Hematopoietic multipotent progenitor cell treated with erythropoietin and hydrocortisone succinate and interleukin-3 and kit ligand, for 4 days (in vitro differentiated cells): Measurements from ENCODE around the gene ELOF1.
A peak's percentile ranks its signal among the peaks of the same experiment; 100 is the strongest.

Source experiments
- DNase-seq: peaks from one replicate; pipeline ENCODE4 v3.0.0-alpha.2; 2015

The ELOF1 gene

GRCh38 chr19:11534538-11534937 lies 24.5 kb downstream of the ELOF1 start:
- no peak for DNase-seq

- peak; percentile 95 for DNase-seq
Observed at GRCh38 chr19:11530432-11530831, 28.6 kb downstream of the ELOF1 start.

- DNase-seq = peak; percentile 99
Observed at GRCh38 chr19:11528551-11529341, 30.3 kb downstream of the ELOF1 start, which contains the start of gene ECSIT. Gene ECSIT (minus strand): TSS chr19:11529134. CDS start chr19:11519170, 9,964 bp downstream.

GRCh38 chr19:11519138-11519537 lies 39.9 kb downstream of the ELOF1 start:
- no peak for DNase-seq

- no peak for DNase-seq
Observed at GRCh38 chr19:11513946-11514345, 45.1 kb downstream of the ELOF1 start.

GRCh38 chr19:11510444-11510843 lies 48.6 kb downstream of the ELOF1 start:
- no peak for DNase-seq

GRCh38 chr19:11507370-11508078 lies 51.5 kb downstream of the ELOF1 start:
- no peak for DNase-seq

- DNase-seq = no peak
Observed at GRCh38 chr19:11506967-11507366, 52.1 kb downstream of the ELOF1 start.

- no peak for DNase-seq
Observed at GRCh38 chr19:11506101-11506555, 52.9 kb downstream of the ELOF1 start.

- peak; percentile 98 for DNase-seq
Observed at GRCh38 chr19:11505504-11506100, 53.4 kb downstream of the ELOF1 start, which contains the start of gene ZNF653. Gene ZNF653 (minus strand): TSS chr19:11505839. CDS start chr19:11505786, 53 bp downstream.

GRCh38 chr19:11505032-11505503 lies 54.0 kb downstream of the ELOF1 start:
- DNase-seq = peak; percentile 98

GRCh38 chr19:11504502-11505031 lies 54.5 kb downstream of the ELOF1 start:
- DNase-seq = no peak
